GM19455 (cell line): ENCODE data around the gene QSOX1.

Experiments
- ATAC-seq: cut with Tn5 transposase; IDR thresholded peaks from one replicate; pipeline ENCODE4 v1.9.1; 2021; ENCODE audit not compliant: unreplicated experiment

The QSOX1 gene

DNA sequence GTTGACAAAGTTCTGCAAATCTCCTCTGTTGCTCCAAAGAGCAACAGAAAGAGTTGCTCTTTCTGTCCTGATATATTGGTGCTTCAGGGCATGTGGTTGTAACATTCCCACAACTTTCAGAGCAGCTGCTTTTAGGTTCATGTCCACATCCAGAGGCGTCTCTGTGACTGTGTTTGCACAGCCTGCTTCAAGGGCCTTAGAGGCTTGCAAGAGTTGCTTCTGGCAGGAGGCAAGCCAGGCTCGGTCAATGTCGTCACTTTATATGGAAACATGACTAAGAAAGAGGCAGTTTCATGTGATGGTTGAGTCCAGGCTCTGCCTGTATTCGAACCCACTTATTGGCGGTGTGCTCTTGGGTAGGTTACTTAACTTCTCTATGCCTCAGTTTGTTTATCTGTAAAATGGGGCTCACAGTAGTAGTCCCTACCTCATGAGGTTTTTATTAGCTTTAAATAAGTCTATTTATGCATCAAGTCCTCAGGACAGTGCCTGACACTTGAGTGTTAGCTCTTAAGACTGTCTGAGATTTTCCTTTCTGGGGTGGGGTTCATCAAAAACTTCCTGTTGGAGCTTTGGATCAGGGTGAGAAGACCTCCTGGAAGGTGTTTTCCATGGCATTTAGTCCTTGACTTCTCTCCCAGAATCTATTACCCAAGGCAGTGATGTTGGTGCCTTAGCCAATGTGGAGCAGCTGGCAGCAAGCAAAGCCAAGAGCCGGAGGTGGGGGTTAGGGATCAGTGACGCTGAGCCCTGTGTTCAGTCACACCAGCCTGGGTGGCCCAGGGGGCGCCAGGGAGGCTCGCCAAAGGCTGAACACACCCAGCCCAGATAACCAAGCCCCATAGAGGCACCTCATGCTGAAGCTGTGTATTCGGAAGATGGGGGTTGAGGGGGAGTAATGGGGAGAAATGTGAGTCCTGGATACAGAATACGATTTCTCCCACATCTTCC, 94.3 kb downstream of the QSOX1 start:
- no peak for ATAC-seq

DNA sequence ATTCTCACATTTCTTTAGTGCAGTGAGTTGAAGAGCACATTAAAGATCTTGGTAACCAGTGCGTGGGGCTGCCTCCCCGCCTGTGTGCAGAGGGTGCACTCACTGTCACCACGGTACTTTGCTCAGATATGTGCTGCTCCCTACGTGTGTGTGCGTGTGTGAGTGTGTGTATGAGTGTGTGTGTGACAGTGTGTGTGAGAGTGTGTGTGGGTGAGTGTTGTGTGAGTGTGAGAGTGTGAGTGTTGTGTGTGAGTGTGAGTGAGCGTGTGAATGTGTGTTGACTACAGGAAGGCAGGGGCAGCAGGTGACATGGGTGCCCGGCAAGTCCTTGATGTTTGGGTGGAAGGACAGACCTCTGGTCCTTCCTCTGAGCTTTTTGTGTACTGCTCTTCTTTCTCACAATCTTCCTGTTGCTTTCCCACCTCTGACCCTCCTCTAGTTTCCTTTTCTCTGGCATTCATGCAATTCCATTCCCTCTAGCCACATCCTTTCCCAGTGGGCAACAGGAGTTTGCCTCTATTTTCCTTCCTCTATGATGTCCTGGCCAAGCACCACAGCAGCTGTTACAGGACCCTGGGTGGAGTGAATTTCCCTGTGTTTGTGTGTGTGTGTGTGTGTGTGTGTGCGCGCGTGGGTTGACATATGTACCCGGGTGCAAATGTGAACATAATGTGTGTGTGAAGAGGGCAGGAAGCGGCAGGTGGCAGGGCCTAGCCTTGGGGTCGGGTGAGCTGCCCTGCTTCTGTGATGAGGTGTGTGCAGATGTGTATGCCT, 95.2 kb downstream of the QSOX1 start:
- no peak for ATAC-seq

DNA sequence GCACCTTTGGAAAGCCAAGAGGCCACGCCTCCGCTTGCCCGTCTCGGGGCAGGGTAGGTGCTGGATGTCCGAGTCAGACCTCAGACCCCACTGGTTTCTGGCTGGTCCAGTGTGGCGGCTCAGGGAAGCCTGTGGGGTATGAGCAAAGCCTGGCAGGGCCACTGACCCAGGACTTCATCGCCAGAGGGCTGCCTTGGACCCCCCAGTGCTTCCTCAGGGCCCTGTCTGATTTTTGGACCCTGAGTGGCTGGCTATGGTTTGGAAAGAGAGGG, 95.8 kb downstream of the QSOX1 start:
- no peak for ATAC-seq

DNA sequence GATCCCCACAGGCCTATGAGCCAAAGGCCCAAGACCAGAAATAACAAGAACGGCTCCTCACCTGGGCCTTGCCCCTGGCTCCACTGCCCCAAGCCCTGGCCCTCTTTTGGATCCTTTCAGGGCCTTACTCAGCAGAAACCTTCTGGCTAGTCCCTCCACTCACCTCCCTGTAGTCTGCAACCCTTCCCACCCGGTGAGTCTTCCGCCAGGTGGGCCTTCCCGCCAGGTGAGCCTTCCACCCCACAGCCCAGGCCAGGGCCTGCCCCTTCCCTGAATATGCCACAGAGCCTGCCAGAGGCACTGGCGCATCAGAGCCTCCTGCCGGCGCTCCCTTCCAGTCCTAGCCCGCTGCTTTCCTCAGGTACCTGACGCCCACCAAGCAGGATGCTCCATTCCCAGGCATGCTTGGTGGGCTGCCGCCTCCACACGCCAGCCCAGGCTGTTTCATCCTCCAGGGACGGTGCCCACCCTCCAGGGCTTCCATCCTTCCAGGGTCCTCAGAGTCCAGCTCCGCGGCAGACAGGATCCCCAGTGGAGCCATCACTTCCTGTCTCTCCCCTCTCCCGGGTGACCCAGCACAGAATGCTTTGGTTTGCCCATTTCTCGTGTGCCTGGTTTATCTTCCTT, 96.3 kb downstream of the QSOX1 start:
- no peak for ATAC-seq

DNA sequence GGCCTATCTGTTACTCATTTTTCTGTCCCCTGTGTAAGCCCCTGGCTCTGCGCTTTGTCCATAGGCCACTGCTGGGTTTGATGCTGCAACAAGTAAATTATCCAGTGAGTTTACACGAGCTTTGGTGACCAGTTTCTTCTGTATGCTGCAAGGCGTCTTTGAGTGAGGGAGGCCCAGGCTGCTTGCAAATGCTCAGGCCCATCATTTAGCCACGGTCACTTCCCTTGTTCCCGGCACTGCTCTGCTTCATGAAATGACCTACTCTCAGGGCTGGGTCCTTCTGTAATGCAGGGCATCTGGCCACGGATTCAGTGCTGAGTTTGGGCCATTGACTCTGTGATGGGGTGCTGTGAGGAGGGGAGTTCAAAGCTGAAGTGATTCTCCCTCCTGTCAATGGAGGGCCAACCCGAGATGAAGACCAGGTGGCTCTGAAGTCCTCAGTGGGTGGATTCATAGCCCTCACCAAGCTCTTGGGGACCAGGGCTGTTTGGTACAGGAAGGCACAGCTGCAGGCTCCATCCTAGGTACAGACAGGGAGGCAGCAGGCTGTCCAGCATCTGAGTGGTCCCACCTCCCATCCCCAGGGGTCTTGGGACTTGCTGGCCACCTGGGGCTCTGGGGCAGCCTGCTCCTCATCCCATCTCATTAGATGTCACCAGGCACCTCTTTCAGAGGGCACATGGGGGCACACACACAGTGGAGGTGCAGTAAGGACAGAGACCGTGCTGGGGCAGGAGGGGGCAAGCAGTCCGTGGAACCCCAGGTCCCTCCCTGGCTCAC, 97.0 kb downstream of the QSOX1 start:
- no peak for ATAC-seq

DNA sequence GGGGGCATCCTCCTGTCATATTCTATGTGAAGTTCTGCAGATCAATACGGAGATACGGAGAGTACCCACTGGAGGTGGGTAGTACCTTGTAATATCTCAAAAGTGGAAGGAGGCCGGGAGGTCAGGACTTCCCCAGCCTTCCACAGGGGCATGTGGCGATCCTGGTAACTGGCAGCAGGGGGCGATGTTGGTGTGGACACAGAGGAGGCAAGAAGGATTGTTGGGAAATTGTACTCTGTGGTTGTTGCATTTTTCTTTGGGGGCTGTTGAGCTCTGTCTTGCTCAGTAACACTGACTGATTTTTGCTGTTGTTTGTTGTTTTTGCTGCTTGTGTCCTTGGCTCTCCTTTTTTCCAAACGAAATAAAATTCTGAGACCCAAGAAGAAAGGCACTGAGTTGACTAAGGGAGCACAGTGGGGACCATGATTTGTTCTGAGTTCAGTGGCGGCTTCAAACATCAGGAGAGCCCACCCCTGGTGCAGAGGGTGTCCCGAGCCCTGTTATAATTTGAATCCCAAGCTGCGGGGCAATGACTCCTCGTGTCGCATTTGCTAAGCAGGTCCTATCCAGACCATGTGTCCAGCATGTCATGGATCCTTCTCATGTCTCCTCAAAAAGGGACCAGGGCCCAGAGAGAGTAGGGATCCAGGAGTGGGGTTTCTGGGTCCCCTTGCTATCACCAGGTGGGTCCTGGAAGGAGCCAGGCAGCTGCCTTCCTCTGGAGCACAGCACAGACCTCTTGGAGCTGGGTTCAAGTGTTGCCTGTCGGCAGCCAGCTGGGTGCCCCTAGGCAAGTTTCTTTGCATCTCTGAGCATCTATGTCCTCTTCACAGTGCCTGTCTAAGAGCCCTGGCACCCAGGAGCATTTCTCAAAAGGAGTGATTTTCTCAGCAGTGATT, 98.2 kb downstream of the QSOX1 start:
- ATAC-seq, result peak; percentile 58
